ENCODE data around the gene LTN1.

The LTN1 gene

GRCh38 chr21:28975397-28975796 is 17.3 kb downstream of the LTN1 start:
- Histone ChIP-seq H3K27me3 (ENCODE audit: control insufficient read depth, insufficient read depth, low read length) (no peaks in the 10 kb centered on the region), H3K9me3 (ENCODE audit: control insufficient read depth, insufficient read depth, low read length) (no peaks in the 10 kb centered on the region), H3K4me1 (ENCODE audit: control insufficient read depth, insufficient read depth, low read length) (no peaks in the 10 kb centered on the region), H3K4me3 (ENCODE audit: low read depth, low read length) (no peak overlapping the region), H3K36me3 (ENCODE audit: control insufficient read depth, insufficient read depth, low read length) (peaks cover 3% of the 10 kb centered on the region), H3K9ac (ENCODE audit: low read depth, low read length) (no peak overlapping the region)

- Histone ChIP-seq H3K4me1 (ENCODE audit: control insufficient read depth, insufficient read depth, low read length) (no peaks in the 10 kb centered on the region), H3K27me3 (ENCODE audit: control insufficient read depth, insufficient read depth, low read length) (no peaks in the 10 kb centered on the region), H3K9me3 (ENCODE audit: control insufficient read depth, insufficient read depth, low read length) (no peaks in the 10 kb centered on the region), H3K4me3 (ENCODE audit: low read depth, low read length) (no peak overlapping the region), H3K36me3 (ENCODE audit: control insufficient read depth, insufficient read depth, low read length) (peaks cover 3% of the 10 kb centered on the region), H3K9ac (ENCODE audit: low read depth, low read length) (no peak overlapping the region)
These were observed 18.0 kb downstream of the LTN1 start for GRCh38 chr21:28974531-28975227.

GRCh38 chr21:28972398-28972797 is 20.3 kb downstream of the LTN1 start:
- Histone ChIP-seq H3K9me3 (ENCODE audit: control insufficient read depth, insufficient read depth, low read length) (no peaks in the 10 kb centered on the region), H3K9ac (ENCODE audit: low read depth, low read length) (no peak overlapping the region), H3K4me3 (ENCODE audit: low read depth, low read length) (no peak overlapping the region), H3K27me3 (ENCODE audit: control insufficient read depth, insufficient read depth, low read length) (no peaks in the 10 kb centered on the region), H3K36me3 (ENCODE audit: control insufficient read depth, insufficient read depth, low read length) (peaks cover 3% of the 10 kb centered on the region), H3K4me1 (ENCODE audit: control insufficient read depth, insufficient read depth, low read length) (no peaks in the 10 kb centered on the region)

- Histone ChIP-seq H3K4me3 (ENCODE audit: low read depth, low read length) (no peak overlapping the region), H3K9ac (ENCODE audit: low read depth, low read length) (no peak overlapping the region), H3K27me3 (ENCODE audit: control insufficient read depth, insufficient read depth, low read length) (no peaks in the 10 kb centered on the region), H3K9me3 (ENCODE audit: control insufficient read depth, insufficient read depth, low read length) (no peaks in the 10 kb centered on the region), H3K4me1 (ENCODE audit: control insufficient read depth, insufficient read depth, low read length) (no peaks in the 10 kb centered on the region), H3K36me3 (ENCODE audit: control insufficient read depth, insufficient read depth, low read length) (peaks cover 3% of the 10 kb centered on the region)
These were observed 21.5 kb downstream of the LTN1 start for GRCh38 chr21:28971171-28971570.

GRCh38 chr21:28963831-28964230 is 28.8 kb downstream of the LTN1 start:
- Histone ChIP-seq H3K36me3 (ENCODE audit: control insufficient read depth, insufficient read depth, low read length) (peaks cover 3% of the 10 kb centered on the region), H3K4me1 (ENCODE audit: control insufficient read depth, insufficient read depth, low read length) (no peaks in the 10 kb centered on the region), H3K9ac (ENCODE audit: low read depth, low read length) (no peak overlapping the region), H3K4me3 (ENCODE audit: low read depth, low read length) (no peak overlapping the region), H3K9me3 (ENCODE audit: control insufficient read depth, insufficient read depth, low read length) (no peaks in the 10 kb centered on the region), H3K27me3 (ENCODE audit: control insufficient read depth, insufficient read depth, low read length) (no peaks in the 10 kb centered on the region)

- Histone ChIP-seq H3K4me3 (ENCODE audit: low read depth, low read length) (no peak overlapping the region), H3K27me3 (ENCODE audit: control insufficient read depth, insufficient read depth, low read length) (no peaks in the 10 kb centered on the region), H3K36me3 (ENCODE audit: control insufficient read depth, insufficient read depth, low read length) (peaks cover 3% of the 10 kb centered on the region), H3K9ac (ENCODE audit: low read depth, low read length) (no peak overlapping the region), H3K4me1 (ENCODE audit: control insufficient read depth, insufficient read depth, low read length) (no peaks in the 10 kb centered on the region), H3K9me3 (ENCODE audit: control insufficient read depth, insufficient read depth, low read length) (no peaks in the 10 kb centered on the region)
These were observed 30.2 kb downstream of the LTN1 start for GRCh38 chr21:28962465-28962864.

- no peak overlapping the region for H3K4me3 ChIP-seq (ENCODE audit: low read depth, low read length)
- no peak overlapping the region for H3K9ac ChIP-seq (ENCODE audit: low read depth, low read length)
- H3K36me3 ChIP-seq (ENCODE audit: control insufficient read depth, insufficient read depth, low read length), result peaks cover 3% of the 10 kb centered on the region
- H3K27me3 ChIP-seq (ENCODE audit: control insufficient read depth, insufficient read depth, low read length), result no peaks in the 10 kb centered on the region
- no peaks in the 10 kb centered on the region for H3K9me3 ChIP-seq (ENCODE audit: control insufficient read depth, insufficient read depth, low read length)
- no peaks in the 10 kb centered on the region for H3K4me1 ChIP-seq (ENCODE audit: control insufficient read depth, insufficient read depth, low read length)
These were observed 30.8 kb downstream of the LTN1 start for GRCh38 chr21:28961927-28962326.

GRCh38 chr21:28960245-28960644 is 32.4 kb downstream of the LTN1 start:
- Histone ChIP-seq H3K4me1 (ENCODE audit: control insufficient read depth, insufficient read depth, low read length) (no peaks in the 10 kb centered on the region), H3K36me3 (ENCODE audit: control insufficient read depth, insufficient read depth, low read length) (peaks cover 3% of the 10 kb centered on the region), H3K27me3 (ENCODE audit: control insufficient read depth, insufficient read depth, low read length) (no peaks in the 10 kb centered on the region), H3K4me3 (ENCODE audit: low read depth, low read length) (no peak overlapping the region), H3K9me3 (ENCODE audit: control insufficient read depth, insufficient read depth, low read length) (no peaks in the 10 kb centered on the region), H3K9ac (ENCODE audit: low read depth, low read length) (no peak overlapping the region)

- Histone ChIP-seq H3K36me3 (ENCODE audit: control insufficient read depth, insufficient read depth, low read length) (peaks cover 3% of the 10 kb centered on the region), H3K9me3 (ENCODE audit: control insufficient read depth, insufficient read depth, low read length) (no peaks in the 10 kb centered on the region), H3K9ac (ENCODE audit: low read depth, low read length) (no peak overlapping the region)
These were observed 33.1 kb downstream of the LTN1 start for GRCh38 chr21:28959367-28960099.

GRCh38 chr21:28953247-28953646 is 39.4 kb downstream of the LTN1 start:
- H3K36me3 ChIP-seq (ENCODE audit: control insufficient read depth, insufficient read depth, low read length), result peaks cover 4% of the 10 kb centered on the region
- H3K4me3 ChIP-seq (ENCODE audit: low read depth, low read length), result no peak overlapping the region
- no peaks in the 10 kb centered on the region for H3K27me3 ChIP-seq (ENCODE audit: control insufficient read depth, insufficient read depth, low read length)
- H3K9ac ChIP-seq (ENCODE audit: low read depth, low read length), result no peak overlapping the region
- no peaks in the 10 kb centered on the region for H3K4me1 ChIP-seq (ENCODE audit: control insufficient read depth, insufficient read depth, low read length)
- no peaks in the 10 kb centered on the region for H3K9me3 ChIP-seq (ENCODE audit: control insufficient read depth, insufficient read depth, low read length)

More at GRCh38 chr21:28959367-28960099, 33.1 kb downstream of the LTN1 start:
- H3K4me1 ChIP-seq (ENCODE audit: control insufficient read depth, insufficient read depth, low read length), result no peaks in the 10 kb centered on the region
- no peak overlapping the region for H3K4me3 ChIP-seq (ENCODE audit: low read depth, low read length)
- H3K27me3 ChIP-seq (ENCODE audit: control insufficient read depth, insufficient read depth, low read length), result no peaks in the 10 kb centered on the region

GRCh38 chr21:28952686-28953085 is 40.0 kb downstream of the LTN1 start:
- H3K27me3 ChIP-seq (ENCODE audit: control insufficient read depth, insufficient read depth, low read length), result no peaks in the 10 kb centered on the region
- H3K36me3 ChIP-seq (ENCODE audit: control insufficient read depth, insufficient read depth, low read length), result peaks cover 4% of the 10 kb centered on the region
- H3K4me1 ChIP-seq (ENCODE audit: control insufficient read depth, insufficient read depth, low read length), result no peaks in the 10 kb centered on the region
- H3K9ac ChIP-seq (ENCODE audit: low read depth, low read length), result no peak overlapping the region
- H3K4me3 ChIP-seq (ENCODE audit: low read depth, low read length), result no peak overlapping the region
- H3K9me3 ChIP-seq (ENCODE audit: control insufficient read depth, insufficient read depth, low read length), result no peaks in the 10 kb centered on the region

GRCh38 chr21:28949318-28949717 is 43.4 kb downstream of the LTN1 start:
- peaks cover 9% of the 10 kb centered on the region for H3K36me3 ChIP-seq (ENCODE audit: control insufficient read depth, insufficient read depth, low read length)
- no peak overlapping the region for H3K9ac ChIP-seq (ENCODE audit: low read depth, low read length)
- no peak overlapping the region for H3K4me3 ChIP-seq (ENCODE audit: low read depth, low read length)
- no peaks in the 10 kb centered on the region for H3K4me1 ChIP-seq (ENCODE audit: control insufficient read depth, insufficient read depth, low read length)
- no peaks in the 10 kb centered on the region for H3K9me3 ChIP-seq (ENCODE audit: control insufficient read depth, insufficient read depth, low read length)
- no peaks in the 10 kb centered on the region for H3K27me3 ChIP-seq (ENCODE audit: control insufficient read depth, insufficient read depth, low read length)
